BE2C (cell line): ENCODE results near the gene ATAD3B.
"Not testable (repeated sequence)": the region's sequence is repeated elsewhere in the genome, so short reads cannot be mapped to it uniquely, and the experiment has no call there.

ENCODE experiments used
- DNase-seq: peaks from one replicate; pipeline ENCODE4 v3.0.0-alpha.2; 2020
- H3K27me3 ChIP-seq: fragments of 250-450 bp; sonication (Bioruptor Pico); 2 replicates; pipeline ENCODE4 v1.5.1; 2020; ENCODE audit warnings: mild to moderate bottlenecking
- H3K36me3 ChIP-seq: fragments of 250-450 bp; sonication (Bioruptor Pico); 2 replicates; pipeline ENCODE4 v1.5.1; 2020; ENCODE audit warnings: mild to moderate bottlenecking
- H3K4me1 ChIP-seq: fragments of 250-450 bp; sonication (Bioruptor Pico); 2 replicates; pipeline ENCODE4 v1.5.1; 2020
- H3K4me3 ChIP-seq: 2 replicates; pipeline ENCODE4 v1.5.1; 2011; ENCODE audit warnings: low read depth, low read length
- H3K9me3 ChIP-seq: fragments of 250-450 bp; sonication (Bioruptor Pico); 2 replicates; pipeline ENCODE4 v1.5.1; 2020
- CTCF ChIP-seq: IDR thresholded peaks from 2 replicates; pipeline ENCODE4 v1.5.1; 2012; ENCODE audit warnings: mild to moderate bottlenecking, low read depth, low read length

The ATAD3B gene

GRCh38 chr1:1531947-1532346 lies 60.4 kb downstream of the ATAD3B start:
- Histone ChIP-seq H3K9me3 (no peaks in the 10 kb centered on the region; the same call in 1 of the 2 replicates), H3K4me1 (no peaks in the 10 kb centered on the region), H3K27me3 (no peaks in the 10 kb centered on the region), H3K36me3 (peaks cover 50% of the 10 kb centered on the region), H3K4me3 (no peak overlapping the region)
- DNase-seq: no peak
- no peak for TF ChIP-seq CTCF

- H3K27me3 ChIP-seq, H3K9me3 ChIP-seq, H3K4me1 ChIP-seq, DNase-seq, H3K4me3 ChIP-seq: not testable (repeated sequence)
- H3K36me3 ChIP-seq: peaks cover 37% of the 10 kb centered on the region
Measured at GRCh38 chr1:1533176-1533893, 61.8 kb downstream of the ATAD3B start.

GRCh38 chr1:1533894-1534291 lies 62.3 kb downstream of the ATAD3B start:
- not testable (repeated sequence) for H3K4me1 ChIP-seq, H3K9me3 ChIP-seq, H3K27me3 ChIP-seq, H3K4me3 ChIP-seq, DNase-seq
- H3K36me3 ChIP-seq: peaks cover 35% of the 10 kb centered on the region

DNA sequence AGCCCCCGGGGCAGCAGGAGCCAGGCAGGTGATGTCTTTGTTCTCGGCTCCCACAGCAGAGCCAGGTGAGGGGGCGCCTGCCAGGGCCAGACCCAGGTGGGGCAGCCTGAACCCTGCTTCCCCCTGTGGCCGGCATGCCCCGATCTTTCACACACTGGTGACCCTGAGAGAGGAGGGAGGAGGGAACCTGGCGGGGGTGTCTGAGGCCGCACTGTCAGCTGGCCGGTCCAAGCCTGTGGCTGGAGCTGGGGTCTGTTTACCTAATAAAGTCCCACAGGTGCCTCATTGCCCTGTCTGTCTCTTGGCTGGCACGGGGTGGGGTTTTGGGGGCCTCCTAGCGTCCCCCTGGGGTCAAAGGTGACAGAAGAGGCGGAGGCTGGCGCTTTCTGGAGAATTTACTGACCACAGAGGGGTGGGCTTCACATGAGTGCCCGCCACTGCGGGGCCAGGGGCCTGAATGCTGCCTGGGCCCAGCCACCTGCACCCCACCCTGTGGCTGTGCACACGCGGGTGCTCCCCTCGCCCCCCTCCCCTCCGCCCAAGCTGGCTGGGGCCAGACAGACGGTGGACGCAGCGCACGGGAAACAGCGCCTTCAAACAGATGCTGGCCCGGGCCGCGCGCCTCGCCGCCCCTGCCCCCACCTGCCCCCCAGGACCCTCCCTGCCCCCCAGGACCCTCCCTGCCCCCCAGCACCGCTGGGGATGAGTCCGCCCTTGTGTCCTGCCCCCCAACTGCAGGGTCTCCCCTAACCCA lies 63.0 kb downstream of the ATAD3B start:
- DNase-seq: no peak

DNA sequence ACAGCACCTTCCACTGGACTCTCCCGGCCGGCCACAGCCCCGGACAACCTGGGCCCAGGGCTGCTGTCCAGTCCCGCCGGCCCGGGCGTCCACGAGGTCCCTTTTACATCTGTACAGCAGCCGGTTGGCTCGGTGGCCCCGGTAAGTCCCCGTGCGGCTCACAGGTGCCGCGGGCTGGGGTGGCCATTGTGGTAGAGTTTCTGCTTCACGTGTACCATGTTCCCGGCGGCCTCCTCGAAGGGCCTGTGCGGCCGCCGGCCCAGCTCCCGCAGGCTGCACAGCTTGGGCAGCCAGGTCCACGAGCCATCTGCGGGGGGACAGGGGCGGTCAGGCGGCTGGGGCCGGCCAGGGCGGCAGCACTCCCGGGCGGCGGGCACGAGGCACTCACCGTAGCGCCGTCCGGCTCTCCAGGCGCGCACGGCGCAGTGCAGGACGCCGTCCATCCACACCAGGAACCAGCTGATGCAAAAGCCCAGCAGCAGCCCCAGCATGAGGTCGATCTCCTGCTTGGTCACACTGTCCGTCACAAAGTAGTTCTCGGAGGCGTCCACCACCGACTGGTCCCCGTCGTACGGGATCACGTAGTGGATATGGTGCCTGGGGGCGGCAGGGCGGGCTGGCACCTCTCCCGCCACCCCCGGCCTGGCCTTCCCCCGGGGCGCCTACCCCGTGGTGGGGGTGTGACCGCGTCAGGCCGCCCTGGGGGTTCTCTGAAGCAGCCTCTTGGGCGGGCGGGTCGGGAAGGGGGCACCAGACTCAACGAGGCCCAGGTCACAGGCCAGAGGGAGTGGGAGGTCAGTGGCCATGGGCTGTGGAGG lies 63.8 kb downstream of the ATAD3B start:
- H3K4me3 ChIP-seq: no peak overlapping the region
- no peaks in the 10 kb centered on the region for H3K27me3 ChIP-seq
- DNase-seq: no peak
- H3K36me3 ChIP-seq: peaks cover 25% of the 10 kb centered on the region
- H3K9me3 ChIP-seq: no peaks in the 10 kb centered on the region; the same call in 1 of the 2 replicates
- TF ChIP-seq CTCF: no peak
- no peaks in the 10 kb centered on the region for H3K4me1 ChIP-seq

More for the DNA sequence above, 63.0 kb downstream of the ATAD3B start:
- Histone ChIP-seq H3K27me3 (no peaks in the 10 kb centered on the region), H3K4me1 (no peaks in the 10 kb centered on the region), H3K9me3 (no peaks in the 10 kb centered on the region; the same call in 1 of the 2 replicates), H3K4me3 (no peak overlapping the region), H3K36me3 (peaks cover 28% of the 10 kb centered on the region)
- TF ChIP-seq CTCF: no peak

GRCh38 chr1:1536019-1536937 lies 64.7 kb downstream of the ATAD3B start:
- no peak for DNase-seq
- TF ChIP-seq CTCF: no peak
- no peak overlapping the region for H3K4me3 ChIP-seq

More at GRCh38 chr1:1536019-1536937, 64.7 kb downstream of the ATAD3B start:
- no peaks in the 10 kb centered on the region for H3K9me3 ChIP-seq
- peaks cover 3% of the 10 kb centered on the region; the same call in 1 of the 2 replicates for H3K4me1 ChIP-seq
- H3K36me3 ChIP-seq: peaks cover 26% of the 10 kb centered on the region
- H3K27me3 ChIP-seq: no peaks in the 10 kb centered on the region
